Stimulated activated CD4-positive, alpha-beta T cell treated with anti-CD3 and anti-CD28 coated beads, Interleukin-2, amount 100 ng/mL, for 4 hours (primary cell): ENCODE data around the gene MGAT5.

Source experiments
- DNase-seq: peaks from one replicate; pipeline ENCODE4 v3.0.0-alpha.2; 2020; ENCODE audit warnings: low read depth

The MGAT5 gene

DNA sequence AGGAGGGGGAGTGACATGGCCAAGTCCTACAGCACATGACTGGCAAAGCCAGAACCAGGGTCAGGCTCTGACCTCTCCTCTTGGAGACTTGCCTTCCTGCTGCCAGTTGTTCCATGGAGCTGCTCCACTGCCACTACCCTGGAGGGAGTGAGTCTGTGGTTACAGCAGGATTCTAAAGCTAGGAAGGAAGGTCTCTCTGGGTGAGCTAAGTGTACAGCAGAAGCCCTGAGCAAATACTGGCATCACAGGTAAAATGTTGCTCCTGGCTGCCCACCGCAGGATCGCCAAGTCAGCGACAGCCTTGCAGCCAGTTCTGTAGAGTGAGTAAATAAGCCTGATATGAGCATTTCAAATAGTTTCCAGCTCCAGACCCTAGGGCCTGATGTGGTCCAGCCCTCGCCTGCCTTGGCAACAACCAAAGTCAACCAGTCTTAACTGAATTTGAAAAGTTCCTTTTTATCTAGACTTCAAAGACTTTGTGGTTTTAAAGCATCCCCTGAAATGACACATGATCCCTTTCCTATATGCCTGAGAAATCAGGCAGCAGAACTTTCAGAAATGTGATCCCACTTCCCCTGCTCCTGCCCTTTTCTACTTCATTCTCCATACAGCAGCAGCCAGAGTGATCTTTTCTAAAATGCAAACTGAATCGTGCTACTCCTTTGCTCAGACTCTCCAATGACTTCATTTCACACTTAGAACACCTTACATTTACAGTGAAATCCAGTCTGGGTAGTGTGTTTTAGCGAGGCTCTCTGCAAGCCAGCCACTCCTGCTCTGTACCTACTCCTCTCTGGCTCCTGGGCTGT is 114.3 kb downstream of the MGAT5 start:
- DNase-seq, result no peak

DNA sequence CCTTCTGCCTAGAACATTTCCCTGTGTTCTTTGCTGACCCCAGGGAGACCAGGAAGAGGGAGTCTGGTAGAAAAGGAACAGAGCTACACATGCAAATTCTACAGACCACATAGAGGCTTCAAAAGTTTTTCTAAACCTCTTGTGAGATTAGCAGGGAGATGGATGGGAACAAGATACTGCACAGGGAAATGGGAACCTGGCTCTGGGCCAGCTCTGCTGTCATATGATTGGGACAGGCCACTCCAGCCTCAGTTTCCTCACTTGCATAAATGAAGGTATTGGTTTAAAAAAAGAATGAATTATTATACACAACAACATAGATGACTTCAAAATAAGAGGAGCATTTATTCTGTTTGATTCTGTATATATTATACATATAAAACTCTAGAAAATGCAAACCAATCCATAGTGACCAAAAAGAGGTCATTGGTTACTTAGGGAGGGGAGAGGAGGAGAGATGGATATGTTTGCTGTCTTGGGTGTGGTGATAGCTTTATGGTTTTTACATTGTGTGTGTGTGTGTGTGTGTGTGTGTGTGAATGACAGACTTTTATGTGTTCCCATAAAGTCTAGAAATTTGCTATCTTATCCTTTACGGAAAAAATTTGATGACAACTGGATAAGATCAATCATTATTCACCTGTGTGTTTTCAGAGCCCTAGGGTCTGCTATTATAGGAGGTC is 115.5 kb downstream of the MGAT5 start:
- no peak for DNase-seq

DNA sequence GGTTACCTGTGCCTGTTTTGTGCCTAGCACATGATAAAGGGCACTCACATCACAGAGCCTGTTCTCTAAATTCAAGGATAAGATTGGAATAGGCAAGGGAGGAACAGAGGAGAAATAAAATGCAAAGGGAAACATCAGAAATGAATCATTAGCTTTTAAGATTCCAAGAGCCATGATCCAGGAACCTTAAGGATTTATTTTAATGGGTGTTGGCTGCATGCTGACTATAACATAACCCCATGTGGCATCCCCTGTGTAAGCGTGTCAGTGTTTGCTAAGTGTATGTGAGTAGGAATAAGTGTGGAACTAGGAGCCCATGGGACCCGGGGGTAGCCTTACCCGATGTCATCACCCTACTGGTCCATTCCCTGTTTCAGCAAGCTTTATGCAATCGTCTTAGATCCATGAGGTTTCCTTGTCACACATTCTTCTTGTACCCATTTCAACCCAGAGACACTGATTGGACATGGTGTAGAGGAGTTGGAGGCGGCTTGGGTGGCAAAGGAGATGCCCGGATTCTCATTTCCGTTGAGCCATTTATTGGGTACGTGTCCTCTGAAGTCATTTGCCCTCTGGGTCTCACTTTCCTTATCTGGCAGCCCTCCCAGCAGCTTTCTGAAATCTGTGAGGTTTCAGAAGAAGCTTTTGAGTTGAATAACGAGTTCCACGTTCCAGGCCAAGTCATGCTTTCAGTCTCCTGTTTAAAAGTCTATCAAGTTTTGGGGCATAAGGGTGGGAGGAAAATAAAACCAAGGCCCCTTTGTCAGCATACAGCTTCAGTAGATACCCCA is 117.0 kb downstream of the MGAT5 start:
- no peak for DNase-seq

DNA sequence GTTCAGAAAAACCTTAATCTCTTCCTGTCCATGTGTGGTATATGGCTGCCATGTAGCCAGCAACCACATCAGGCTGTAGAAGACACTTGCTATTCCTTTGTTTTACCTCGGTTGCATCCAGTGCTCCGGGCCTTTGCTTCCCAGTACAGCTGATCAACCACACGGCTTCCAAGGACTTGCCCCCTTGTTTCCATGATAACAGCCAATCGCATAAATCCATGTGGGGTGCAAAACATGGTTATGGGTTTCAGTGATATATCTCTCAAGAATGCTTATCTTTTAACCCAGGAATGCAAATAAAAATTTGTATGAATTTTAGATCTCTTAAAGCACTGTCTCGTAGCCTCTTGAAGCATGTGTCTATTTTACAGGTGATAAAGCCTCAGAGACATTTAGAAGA is 118.3 kb downstream of the MGAT5 start:
- no peak for DNase-seq

DNA sequence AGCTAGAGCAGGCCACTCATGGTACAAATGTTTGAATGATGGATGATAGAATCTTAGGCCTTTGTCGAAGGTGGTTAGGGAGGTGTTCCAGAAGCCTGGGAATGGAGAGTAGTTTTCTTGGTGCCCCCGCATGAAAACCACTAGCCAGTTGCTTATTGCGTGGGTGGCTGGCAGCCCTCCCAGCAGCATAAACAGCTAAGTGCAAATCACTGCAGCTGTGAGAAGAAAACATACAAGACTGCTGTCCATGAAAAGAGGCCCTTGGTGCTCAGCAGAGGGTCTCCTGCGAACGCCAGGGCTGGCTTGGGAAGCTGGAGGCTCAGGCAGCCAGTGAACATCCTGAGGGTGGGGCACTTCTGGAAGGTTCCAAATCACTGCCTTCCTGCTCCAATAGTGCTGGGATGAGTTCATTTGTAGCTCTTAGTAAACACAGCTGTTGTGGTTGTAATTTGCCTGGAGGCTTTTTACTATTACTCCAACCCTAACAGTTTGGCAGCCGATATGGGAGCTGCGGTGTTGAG is 118.8 kb downstream of the MGAT5 start:
- DNase-seq, result no peak

DNA sequence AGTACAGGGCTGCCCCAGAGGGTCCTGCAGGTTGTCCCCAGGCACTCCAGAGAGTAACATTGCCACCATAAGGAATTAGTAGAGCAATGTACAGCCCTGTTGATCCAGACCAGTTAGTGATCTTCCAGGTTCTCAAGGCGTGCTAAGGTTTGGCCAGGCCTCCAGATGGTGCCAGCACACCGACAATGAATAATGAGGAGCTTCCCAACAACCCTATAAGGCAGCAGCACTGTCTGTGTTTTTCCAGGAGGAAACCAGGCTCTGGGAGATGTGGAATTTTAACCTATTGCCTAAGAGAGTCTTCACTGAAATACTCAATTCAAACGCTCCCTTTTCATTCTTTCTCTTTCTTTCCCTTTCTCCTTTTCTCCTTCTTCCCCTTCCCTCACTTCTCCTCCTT is 122.1 kb downstream of the MGAT5 start:
- no peak for DNase-seq

DNA sequence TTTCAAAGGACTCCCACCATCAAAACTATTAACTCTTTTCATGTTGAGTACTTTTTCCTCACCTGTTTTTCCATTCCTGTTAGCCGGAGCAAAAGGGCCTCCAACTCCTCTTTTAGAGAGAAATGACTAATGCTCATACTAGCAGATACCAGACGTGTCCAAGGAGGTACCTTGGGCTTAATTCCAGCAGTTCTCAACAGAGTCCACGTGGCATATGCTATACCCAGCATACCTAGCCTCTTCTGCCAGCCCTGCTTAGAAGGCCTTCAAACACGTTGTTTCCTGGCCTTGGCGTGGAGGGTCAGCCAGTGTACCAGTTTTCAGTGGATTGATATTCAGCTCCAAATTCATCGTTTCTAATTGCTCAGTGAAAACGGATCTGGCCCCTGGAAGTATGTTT is 123.9 kb downstream of the MGAT5 start:
- no peak for DNase-seq

DNA sequence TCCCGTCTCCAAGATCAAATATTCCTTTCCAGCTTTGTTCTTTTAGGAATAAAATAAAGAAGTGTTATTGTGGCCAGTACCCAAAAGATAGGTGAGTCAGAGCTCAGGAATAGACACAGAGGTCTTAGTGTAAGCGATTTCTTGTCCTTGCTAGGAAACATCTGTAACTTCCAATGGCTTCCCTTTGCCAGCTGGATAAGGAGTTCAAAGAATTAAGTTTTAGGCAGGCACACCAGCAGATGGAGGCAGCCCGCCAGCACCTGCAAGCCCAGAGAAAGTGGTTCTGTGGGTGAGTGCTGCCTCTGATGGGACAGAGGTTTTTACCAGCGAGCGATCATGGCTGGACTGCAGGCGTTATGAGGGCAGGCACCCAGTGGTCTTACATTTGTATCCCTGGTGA is 125.4 kb downstream of the MGAT5 start:
- no peak for DNase-seq

DNA sequence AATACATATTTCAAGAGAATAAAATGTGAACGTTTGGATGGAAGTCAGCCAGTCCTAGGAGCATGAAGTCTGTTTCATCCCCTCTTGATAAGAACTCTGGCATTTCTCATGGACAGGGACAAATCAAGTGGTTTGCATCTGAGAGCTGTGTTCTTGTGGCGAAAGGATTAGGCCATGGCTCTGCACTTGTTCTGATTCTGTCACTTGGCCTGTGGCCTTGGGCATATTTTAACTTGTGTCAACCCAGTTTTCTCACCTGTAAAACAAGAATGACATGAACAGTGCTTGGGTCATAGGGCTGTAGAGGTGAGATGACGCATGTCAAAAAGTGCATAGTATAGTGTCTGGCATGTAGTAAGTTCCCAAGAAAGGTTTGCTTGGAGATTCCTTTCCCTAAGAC is 125.8 kb downstream of the MGAT5 start:
- no peak for DNase-seq

DNA sequence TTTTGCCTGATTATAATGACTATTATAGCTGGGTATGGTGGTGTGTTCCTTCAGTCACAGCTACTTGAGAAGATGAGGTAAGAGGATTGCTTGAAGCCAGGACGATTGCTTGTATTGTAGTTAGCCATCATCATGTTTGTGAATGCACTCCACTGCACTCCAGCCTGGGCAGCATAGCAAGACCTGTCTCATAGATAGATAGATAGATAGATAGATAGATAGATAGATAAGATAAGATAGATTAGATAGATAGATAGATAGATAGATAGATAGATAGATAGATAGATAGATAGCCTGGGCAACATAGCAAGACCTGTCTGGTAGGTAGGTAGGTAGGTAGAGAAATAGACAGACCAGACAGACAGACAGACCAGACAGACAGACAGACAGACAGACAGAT is 127.3 kb downstream of the MGAT5 start:
- DNase-seq, result no peak

DNA sequence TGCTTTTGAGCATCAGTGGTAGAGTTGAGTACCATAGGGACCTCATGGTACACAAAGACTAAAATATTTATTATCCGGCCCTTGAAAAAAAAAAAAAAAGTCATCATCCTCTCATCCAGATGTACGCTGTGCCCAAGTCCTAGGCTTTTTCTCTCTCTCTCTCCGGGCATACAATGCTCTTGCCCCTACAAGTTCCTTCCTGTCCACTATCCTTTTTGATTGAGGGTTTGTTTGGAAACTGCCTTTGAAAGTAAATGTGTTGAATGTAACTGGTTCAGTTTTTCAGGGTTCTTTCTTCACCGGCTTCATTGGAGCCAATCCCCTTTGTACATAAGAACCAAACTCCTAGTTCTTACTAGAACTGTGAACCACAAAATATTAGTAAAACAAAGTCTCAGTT is 130.3 kb downstream of the MGAT5 start:
- DNase-seq, result no peak

DNA sequence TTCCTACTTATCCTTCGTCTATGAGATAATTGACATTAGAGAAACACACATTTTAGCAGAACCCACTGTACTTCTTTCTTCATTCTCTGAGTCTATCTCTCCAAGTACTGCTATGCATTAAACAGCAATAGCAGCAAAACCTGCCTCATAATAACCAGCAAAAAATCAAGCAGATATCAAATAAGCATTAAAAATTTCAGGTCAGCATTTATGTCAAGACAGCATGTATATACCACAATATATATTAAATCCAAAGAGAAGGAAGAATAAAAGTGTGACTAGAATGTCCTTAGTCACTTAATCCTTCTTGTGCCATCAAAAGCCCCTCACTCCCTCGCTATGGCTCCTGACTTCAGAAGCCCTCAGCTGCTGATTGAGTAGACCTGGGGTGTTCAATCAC is 131.3 kb downstream of the MGAT5 start:
- DNase-seq, result no peak

DNA sequence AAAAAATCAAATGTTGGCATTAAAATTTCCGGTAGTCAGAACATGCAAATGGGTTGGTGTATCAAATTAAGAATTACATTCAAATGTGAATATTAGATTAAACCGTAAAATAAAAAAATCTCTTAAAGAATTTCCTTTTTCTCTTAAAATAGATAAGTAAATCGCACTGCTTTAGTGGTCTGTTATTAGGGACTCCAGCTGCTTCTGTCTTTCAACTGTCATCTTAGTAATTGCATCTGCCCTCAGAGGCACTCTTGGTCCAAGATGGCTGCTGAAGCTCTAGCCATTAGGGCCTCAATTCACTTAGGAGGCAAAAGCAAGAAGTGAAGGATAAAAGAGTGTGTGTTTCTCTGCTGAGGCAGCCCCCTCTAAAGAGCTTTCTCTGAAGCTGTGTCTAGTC is 132.4 kb downstream of the MGAT5 start:
- DNase-seq, result no peak

DNA sequence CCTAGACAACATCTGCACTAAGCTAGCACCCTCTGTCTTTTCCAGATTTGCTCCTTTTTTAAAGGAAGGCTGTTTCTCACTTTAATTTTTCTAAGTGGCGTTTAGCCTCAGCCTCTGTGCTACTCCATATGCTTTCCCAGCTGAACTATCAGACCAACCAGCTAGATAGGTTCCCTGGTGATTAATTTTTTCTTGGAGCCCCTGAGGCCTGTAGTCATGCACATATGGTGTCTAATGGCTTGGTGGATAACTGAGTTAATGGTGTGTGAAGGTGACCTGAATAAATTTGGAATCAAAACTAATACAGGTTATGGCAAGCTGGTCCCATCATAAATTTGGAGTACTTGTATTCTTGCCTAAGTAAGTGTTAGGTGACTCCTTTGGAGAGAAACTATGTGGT is 135.5 kb downstream of the MGAT5 start:
- DNase-seq, result no peak

DNA sequence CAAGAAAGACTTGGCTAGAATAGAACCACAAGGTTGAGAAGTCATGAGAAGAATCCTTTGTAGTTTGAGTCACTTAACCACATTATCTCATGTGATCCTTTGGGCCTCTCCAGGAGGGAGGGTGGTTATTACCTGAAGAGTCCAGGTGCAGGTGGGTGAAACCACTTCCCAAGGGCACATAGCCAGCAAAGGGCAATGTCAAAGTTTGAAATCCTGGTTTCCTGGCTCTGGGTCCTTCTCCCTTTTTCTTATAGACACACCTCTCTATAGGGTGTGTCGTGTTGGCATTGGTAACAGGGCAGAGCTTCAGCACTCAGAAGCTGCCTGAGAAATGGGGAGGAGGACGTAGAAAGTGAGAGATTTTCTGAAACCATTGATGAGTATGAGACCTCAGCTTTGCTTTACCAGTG is 137.9 kb downstream of the MGAT5 start:
- no peak for DNase-seq

DNA sequence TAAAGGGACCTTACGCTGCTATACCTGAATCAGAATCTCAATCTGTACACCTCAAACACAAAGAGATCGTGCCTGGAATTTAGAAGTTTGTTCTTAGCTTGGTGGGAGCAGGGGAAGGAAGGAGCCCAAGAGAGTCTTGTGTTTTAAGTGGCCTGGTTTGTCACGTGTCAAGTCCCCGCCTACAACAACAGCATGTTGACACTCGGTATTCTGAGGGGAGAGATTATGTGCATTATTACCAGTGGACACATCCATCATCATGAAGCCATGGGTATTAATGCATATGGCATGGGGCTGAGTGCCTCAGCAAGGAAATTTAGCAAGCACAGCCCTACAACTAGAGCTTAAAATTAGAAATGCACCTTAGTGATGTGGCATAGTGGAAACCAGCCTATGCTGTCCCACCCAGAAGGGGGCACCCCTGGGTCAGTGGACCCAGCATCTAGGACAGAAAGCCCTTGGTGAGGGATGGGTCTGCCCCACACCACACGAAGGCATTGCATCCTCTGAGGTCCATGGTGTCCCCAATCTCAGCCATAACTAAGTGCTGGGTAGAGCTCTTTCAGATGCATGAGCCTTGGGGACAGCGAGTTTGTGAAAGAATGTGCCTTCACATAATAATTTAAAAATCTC is 138.7 kb downstream of the MGAT5 start:
- DNase-seq, result no peak

DNA sequence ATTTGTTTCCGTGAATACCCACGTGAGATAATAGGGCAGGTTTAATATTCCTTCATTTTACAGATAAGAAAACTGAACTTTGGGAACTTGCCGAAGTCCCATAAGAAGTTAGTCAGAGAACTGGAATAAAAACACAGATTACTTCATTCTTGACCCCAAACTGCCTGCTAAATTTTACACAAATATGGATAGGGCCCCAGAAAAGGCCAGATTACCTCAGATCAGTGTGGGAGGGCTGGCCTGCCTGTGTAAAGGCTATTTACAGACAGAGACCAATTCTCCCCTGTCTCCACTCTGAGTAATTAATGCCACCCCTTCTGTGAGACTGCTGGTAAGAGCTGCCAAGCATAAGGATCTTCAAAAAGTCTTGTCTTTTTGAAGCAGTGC is 139.2 kb downstream of the MGAT5 start:
- DNase-seq, result no peak

DNA sequence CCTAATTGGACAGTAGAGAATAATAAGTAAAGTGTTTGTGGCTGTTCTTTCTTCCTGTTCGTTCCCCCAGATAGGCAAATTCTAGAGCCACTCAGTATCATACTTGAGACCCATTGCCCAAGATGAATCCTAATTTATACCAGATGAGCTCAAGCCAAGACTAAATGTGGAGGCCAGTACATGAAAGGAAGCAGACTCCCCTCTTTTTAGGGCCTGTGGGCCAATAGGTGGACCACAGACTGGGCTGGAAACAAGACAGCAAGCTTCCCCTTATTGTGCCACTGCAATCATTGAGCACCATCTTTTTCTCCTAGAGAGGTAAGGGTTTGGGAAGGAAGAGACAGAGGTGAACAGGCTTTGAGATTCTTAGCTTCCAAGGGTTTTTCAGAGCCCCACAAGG is 141.9 kb downstream of the MGAT5 start:
- no peak for DNase-seq

DNA sequence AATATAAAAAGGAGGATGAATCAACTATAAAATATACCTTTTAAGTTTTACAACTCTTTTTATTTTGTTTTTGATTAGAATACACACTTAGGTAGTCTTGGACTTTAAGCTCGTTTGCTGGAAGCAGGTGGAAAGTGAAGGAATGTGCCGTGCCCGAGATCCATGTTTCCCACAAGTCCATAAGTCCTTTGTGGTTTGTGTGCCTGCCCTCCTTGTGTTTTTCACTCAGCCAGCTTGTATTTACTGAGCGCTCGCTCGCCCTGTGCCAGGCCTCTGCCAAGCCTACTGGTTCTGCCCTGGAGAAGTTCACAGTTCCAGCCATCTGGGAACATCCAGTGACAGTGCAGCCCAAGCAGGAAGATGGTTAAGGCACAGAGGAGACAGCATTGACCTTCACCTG is 142.6 kb downstream of the MGAT5 start:
- DNase-seq, result no peak

DNA sequence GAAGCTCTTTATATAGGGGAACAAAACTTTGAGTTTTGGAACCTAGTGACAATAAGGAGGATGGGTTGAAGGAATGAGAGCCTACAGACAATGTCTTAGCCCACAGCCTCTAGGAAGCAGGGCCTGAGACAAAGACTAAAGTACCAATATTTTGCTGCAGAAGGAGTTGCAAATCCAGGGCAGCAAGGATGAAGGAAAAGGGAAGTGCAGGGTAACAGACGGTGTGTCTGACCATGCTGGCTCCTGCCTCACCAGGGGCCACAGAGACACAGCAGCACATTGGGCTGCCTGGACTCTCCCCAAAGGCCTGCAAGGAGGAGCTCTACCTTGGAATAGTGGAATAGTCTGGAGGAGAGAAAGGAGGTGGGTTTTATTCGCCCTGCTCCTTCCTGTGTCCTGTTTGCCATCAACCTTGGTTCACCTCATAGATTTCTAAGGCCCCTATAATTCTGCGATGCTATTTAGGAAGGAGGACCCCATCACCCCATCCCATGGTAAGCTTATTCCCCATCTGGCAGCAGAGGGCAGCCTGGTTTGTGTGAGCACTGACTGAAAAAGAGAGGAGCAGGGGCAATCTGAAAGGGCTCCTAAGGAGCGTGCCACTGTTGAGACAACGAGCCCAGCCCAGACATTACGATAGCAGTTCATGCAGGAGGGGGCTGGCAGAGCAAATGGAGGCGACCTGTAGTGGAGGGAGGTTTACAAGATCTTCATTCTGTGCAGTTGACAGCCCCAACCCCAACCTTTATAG is 143.4 kb downstream of the MGAT5 start:
- DNase-seq, result no peak

DNA sequence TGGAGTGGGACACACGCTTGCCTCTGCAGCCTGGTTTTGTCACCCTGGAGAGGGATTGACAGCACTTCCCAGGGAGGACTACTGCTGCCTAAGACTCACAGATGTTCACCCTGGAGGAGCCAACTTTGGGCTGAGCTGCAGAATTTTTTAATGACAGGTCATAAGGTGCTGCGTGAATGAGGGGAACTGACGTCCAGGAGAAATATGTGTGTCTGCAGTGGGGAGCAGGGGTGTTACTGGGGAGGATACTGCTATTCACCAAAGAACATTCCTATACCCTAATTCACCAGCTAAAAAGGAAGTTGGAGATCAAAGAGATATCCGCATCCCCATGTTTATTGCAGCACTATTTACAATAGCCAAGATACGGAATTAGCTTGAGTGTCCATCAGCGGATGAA is 144.4 kb downstream of the MGAT5 start:
- no peak for DNase-seq

DNA sequence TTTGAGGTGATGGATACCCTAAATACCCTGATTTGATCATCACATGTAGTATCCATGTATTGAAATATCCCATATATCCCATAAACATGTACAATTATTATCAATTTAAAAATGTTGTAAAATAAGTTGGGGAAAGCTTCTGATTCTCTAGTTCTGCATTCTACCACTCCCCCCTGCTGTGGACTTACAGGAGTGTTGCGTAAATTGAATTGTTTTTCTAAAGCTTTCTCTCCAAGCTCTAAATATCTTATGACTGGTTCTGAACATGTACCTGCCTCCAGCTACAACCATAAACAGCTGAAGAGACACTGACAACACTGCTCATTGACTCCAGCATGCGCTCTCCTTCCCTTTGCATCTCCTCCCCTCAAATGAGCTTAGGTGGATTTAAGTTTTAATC is 145.2 kb downstream of the MGAT5 start:
- no peak for DNase-seq
